ENCODE measurements around the gene DRAM1.
"Not testable (repeated sequence)": the region's sequence is repeated elsewhere in the genome, so short reads cannot be mapped to it uniquely, and the experiment has no call there.

DNA sequence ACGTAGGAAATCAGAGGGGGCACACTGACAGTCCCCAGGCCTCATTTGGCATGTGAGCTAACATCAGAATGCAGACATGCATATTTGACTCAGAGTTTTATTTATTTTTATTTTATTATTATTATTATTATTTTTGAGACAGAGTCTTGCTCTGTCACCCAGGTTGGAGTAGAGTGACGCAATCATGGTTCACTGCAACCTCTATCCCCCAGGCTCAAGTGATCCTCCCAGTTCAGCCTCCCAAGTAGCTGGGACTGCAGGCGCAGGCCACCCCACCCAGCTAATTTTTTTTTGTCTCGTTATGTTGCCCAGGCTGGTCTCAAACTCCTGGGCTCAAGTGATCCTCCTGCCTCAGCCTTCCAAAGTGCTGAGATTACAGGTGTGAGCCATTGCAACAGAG is 41.4 kb downstream of the DRAM1 start:
- not testable (repeated sequence) for TF ChIP-seq POLR2A, CTCF (IDR thresholded peaks at IDR 0.05)
